GM12865 (cell line): ENCODE data around the gene YY2.

Experiments used
- DNase-seq: peaks from one replicate; pipeline ENCODE4 v3.0.0; 2010; ENCODE audit warnings: low read depth
- H3K4me3 ChIP-seq: 2 replicates; pipeline ENCODE4 v1.5.1; 2011; ENCODE audit warnings: mild to moderate bottlenecking, low read depth, low read length, control low read depth
- TF ChIP-seq, protein P1 (sequence below): IDR thresholded peaks from 2 replicates; pipeline ENCODE4 v1.5.1; 2011; ENCODE audit warnings: low read length, control low read depth, low read depth, inconsistent platforms; ENCODE audit not compliant: insufficient read depth; ENCODE audit errors: missing control alignments

Gene YY2

DNA sequence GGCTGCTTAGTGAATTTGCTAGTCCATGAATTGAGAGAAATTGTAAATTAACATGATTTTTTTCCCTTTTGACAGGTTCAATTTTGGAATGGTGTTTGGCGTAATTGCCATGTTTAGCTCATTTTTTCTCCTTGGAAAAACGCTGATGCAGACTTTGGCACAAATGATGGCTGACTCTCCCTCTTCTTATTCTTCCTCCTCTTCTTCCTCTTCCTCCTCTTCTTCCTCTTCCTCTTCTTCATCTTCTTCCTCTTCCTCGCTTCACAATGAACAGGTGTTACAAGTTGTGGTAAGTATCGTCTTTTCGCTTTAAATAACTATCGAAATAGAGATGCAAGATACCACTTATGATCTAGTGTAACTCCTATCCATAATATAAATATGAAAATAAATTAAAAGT is 10.7 kb upstream of the YY2 start:
- no peak overlapping the region for H3K4me3 ChIP-seq
- TF ChIP-seq, protein P1, sequence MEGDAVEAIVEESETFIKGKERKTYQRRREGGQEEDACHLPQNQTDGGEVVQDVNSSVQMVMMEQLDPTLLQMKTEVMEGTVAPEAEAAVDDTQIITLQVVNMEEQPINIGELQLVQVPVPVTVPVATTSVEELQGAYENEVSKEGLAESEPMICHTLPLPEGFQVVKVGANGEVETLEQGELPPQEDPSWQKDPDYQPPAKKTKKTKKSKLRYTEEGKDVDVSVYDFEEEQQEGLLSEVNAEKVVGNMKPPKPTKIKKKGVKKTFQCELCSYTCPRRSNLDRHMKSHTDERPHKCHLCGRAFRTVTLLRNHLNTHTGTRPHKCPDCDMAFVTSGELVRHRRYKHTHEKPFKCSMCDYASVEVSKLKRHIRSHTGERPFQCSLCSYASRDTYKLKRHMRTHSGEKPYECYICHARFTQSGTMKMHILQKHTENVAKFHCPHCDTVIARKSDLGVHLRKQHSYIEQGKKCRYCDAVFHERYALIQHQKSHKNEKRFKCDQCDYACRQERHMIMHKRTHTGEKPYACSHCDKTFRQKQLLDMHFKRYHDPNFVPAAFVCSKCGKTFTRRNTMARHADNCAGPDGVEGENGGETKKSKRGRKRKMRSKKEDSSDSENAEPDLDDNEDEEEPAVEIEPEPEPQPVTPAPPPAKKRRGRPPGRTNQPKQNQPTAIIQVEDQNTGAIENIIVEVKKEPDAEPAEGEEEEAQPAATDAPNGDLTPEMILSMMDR, result no peak

DNA sequence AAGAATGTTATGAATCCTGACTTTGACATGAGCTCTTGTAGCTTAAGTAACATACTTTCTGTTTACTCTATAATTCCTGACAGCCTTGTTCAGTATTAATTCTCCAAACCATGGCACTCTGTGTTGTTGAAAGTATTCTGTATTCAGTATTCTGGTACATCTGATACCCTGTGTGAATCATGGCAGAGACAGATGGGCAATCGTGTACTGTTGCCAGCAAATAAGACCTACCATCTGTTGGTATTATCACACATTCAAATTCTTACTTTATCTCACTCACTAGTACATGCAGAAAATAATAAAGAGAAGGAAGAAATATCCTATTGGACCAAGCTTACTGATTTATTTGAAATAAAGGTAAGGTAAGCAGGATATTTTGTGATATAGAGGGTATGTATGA is 8.4 kb upstream of the YY2 start:
- H3K4me3 ChIP-seq, result no peak overlapping the region
- TF ChIP-seq, protein P1, result no peak
- no peak for DNase-seq

More for the DNA sequence above, 10.7 kb upstream of the YY2 start:
- DNase-seq, result no peak

DNA sequence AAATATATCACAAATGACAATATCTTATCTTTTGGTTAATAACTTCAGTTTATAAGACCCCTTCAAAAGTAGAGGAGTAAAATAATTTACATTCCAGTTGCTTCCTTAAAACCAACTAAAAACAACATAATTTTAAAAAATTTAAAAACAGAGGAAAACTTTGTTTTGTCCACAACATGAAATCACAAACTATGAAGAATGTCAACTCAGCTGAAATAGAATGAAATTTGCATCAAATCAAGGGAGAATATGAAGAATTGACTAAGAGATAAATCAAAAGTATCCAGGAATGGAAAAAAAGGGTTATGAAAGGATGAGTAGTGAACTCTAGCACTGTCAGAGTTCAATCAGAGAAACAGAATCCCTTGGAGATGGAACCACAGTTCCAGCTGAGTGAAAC is 2.2 kb upstream of the YY2 start:
- TF ChIP-seq, protein P1, result no peak
- DNase-seq, result no peak
- H3K4me3 ChIP-seq, result no peak overlapping the region

DNA sequence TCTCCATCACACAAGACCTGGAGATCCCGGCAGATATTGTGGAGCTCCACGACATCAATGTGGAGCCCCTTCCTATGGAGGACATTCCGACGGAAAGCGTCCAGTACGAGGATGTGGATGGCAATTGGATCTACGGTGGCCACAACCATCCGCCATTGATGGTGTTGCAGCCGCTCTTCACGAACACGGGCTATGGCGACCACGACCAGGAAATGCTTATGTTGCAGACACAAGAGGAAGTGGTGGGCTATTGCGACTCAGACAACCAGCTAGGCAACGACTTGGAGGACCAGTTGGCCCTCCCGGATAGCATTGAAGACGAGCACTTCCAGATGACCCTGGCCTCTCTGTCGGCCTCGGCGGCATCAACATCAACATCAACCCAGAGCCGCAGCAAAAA is 717 bp downstream of the YY2 start:
- H3K4me3 ChIP-seq, result no peak overlapping the region
- TF ChIP-seq, protein P1, result no peak
- DNase-seq, result no peak

DNA sequence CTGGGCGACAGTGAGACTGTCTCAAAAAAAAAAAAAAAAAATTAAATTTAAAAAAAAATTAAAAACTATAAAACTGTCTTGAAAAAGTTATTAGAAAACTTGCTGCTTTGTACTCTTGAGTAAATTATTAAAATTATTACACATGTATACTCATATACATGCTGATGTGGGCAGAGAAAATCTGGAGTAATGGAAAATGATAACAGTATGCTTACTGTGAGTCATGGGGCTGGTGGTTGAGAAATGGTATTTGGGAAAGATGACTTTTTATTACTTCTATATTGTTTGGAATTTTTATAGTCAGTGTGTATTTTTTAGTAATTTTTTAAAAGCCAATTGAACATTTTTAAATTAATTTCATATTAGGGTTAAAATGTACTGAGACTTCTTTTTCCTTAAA is 7.5 kb downstream of the YY2 start:
- no peak for DNase-seq
- no peak overlapping the region for H3K4me3 ChIP-seq
- TF ChIP-seq, protein P1, result no peak

DNA sequence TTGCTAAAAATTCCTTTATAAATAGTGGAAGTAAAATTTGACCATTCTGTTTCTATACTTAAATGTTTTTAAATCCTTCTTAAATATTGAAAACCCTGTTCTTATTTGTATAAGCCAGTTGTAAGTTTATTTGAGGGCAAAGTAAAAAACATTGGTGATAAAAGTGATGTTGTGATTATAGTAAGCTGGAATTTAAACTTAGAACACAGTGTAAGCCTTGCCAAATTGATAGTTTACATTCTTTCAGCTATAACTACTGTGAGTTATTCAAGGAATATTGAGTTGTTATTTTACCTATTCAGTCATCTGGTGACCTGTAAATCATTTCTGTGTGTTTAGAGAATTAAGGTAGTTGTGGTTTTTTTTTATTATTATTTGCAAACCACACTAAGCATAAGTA is 9.6 kb downstream of the YY2 start:
- no peak for DNase-seq
- TF ChIP-seq, protein P1, result no peak
- no peak overlapping the region for H3K4me3 ChIP-seq

DNA sequence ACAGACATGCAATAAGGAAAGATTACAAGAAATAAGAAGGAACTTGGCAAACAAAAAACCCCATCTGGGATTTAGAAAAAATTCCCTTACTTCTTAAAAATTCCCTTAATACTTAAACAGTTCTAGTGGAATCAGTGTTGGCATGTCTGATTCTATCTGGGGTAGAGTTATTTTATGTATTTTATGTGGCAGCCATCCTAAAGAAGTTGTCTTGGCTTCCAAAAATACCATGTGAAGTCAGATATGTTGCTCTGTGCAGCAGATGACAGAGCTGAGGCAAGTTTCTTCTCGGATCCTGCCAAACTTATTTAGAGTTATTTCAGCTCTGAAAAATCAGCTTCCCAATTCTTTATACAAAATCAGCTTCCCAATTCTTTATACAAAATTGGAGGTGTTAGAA is 14.7 kb downstream of the YY2 start:
- no peak overlapping the region for H3K4me3 ChIP-seq
- no peak for DNase-seq
- TF ChIP-seq, protein P1, result no peak
